Activated CD4-positive, CD25-positive, alpha-beta regulatory T cell treated with anti-CD3 and anti-CD28 coated beads, Interleukin-2, amount 50 U/mL, for 72 hours (primary cell): ENCODE measurements around the gene FITM1.

Source experiments
- DNase-seq: peaks from one replicate; pipeline ENCODE4 v3.0.0; 2021

Gene FITM1

DNA sequence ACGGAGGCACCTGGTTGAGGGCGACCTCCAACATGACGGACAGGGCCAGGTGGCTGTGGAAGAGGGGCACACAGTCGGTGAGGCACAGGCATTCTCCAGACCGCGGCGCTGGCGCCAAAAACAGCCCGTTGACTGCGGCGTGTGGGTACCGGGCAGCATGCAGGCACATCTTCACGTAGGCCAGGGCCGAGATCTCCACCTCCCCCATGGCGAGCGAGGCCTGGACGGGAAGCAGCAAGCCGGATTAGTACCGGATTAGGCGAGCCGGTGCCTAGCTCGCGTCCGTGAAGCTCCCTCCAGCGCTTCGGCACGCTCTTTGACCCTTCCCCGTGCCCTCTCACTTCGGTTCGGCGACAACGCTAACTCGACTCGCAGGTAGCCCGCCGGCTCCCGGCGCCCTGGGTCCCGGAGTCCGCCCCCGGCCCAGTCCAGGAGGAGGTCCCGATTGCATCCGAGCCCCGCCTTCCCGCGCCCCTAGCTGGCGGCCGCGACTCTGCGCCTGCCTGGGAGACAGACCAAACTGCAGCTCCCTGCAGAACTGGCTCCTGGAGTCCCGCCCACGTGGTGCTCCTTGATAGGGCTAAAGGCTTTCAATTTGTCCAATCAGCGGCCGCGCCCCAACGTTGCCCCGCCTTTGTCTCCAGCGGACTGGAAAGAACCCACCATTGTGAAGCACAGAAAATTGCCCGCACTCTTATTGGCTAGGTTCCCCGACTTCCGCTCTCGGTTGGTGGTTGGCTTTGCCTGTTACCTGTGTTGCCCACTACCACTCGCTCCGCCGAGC, 10.8 kb downstream of the FITM1 start, which contains the start of gene EMC9:
EMC9 (minus strand) TSS at position 495 of the 784 bp plus-strand sequence; CDS start at position 208, 287 bp downstream.
- peak; percentile 98 for DNase-seq

DNA sequence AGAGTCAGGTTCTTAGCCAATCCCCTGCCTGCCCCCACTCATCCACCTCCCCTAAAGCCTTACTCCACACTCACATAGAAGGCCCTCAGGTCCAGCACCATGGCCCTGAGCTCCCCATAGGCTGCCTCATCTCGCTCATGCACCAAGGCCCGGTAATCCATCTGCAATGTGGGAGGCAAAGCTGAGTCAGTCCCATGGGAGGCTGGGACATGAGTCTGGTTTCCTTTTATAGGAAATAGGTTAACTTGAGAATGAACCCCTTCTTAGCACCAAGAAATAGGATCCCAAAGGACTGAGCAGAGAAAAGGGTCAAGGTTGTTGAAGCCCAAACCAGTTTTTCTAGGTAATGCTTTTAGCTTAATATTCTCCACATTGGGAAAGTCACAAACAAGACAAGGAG, 13.1 kb downstream of the FITM1 start:
- no peak for DNase-seq

DNA sequence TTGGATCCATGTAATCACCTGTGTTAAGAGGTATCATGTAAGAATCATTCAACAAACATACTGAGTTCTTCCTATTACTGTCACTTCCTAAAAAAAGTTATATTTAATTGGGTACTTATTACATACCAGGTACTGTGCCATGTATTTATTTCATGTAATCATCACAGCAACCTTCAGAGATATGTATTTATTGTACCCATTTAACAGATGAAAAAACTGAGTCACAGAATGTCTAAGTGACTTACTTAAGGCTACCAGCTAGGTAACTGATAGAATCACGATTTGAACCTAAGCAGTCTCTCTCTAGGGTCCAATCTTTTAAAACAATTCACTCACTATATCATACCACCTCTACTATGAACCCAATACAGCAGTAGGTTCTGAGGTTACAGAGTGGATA, 14.0 kb downstream of the FITM1 start:
- no peak for DNase-seq

DNA sequence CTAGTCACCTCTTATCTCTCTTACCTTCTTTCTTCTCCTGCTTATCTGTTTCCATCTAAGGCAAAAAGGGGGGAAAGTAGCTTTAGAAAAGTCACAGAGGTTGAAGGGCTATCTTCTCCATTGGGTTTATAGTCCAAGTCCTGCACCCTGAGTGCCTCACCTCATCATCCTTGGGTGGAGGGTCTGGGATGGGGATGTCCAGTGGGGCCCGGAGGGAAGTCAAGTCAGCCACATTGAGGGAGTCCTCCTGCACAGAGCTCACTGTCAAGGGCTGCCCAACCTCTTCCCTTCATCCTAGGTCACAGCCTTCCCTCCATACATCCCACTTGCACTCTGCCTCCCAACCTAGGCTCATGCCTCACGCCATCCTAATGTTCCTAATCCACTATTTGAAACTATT, 14.8 kb downstream of the FITM1 start:
- DNase-seq = no peak

DNA sequence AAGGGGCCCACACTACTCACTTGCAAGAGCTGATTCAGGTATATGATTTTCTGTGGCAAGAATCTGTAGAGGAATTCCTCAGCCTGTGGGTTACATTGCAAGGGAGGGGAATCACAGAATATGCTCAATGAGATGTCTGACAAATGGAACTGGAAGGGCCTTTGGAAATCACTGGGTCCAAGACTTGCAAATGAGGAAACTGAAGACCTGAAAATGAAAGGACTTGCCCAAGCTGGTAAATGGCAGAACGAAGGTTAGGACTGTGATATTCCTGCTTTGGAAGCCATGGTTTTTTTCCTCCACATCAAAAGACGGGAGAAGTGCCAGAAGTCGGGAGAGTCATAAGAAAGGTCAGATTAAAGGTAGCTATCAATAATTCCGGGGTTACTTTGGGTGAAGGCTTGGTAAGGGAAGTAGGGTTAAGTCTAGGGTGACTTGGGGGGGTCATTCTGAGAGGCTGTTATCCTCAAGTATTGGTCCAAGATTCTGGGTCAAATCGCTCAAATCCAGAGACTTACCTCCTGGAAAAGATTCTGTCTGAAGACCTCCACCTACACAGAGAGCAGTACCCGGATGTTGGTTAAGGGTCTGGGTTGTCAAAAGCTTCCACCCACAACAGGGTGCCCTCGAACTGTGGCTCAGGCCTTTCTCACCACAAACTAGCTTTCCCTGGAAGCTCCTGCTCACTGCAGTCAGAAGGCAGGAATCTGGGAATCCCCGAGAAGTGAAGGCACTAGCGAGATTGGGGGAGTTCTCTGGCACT, 15.4 kb downstream of the FITM1 start:
- DNase-seq = no peak

DNA sequence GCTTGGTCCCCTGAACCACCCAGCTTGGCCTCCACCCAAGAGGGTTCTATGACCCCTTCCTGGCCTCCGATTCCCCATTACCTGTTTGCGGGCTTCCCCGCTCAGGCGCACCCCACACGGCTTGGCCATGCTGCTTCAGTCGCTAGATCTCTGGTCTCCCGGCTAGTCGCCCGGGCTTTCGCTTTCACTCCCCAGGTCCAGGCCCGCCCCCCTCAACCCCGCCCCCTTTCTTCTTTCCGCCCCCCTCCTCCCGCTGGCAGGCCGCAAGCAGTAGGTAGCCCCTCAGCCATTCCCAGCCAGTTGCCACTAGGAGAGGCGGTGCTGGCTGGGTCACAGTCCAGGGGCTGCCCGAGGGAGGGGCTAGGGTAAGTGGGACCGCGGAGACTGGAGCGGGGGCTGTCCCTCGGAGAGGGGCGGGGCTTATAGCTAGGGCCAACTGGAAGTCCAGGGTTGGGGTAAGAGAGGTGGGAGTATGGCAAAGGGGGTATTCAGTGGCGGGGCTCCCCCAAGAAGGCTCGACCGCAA, 16.1 kb downstream of the FITM1 start, which contains the start of gene PSME2:
PSME2 (minus strand) TSS at position 158 of the 525 bp plus-strand sequence; CDS start at position 129, 29 bp downstream.
- DNase-seq = peak; percentile 86

DNA sequence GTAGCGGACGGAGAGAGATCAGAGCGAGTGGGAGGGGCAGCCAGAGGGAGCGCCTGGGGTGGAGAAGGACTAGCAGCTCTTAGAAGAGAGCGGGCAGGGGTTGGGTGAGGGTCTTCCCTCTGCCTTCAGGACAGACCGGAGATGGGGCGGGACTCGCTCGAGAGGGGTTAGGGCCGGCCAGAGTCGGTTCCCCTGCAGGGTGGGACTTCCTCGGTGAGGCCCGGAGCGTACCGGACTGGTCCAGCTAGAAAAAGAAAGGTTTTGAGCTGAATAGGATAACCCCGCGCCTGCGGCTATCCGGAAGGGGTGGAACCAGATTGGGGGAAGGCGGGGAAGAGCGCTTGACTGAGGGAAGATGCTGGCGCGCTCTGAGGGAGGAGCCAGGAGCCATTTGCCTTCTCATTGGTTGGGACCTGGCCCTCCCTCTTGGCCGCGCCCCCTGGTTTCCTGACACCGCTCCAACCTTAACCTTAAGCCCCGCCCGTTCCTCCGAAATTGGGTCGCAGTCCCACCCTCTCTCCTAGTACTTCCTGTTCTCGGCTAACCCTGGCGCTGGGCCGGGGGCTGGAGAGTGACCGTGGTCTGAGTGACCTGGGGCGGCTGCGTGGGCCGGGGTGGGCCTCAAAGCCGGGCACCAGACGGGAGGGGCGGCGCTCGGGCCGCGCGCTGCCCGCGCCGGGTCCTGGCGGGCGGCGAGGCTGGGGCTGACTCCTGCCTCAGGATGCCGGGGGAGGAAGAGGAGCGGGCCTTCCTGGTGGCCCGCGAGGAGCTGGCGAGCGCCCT, 16.7 kb downstream of the FITM1 start, which contains the start of gene RNF31:
RNF31 (plus strand) TSS at position 521 of the 783 bp plus-strand sequence; CDS start at position 722, 201 bp downstream.
- DNase-seq = peak; percentile 96

DNA sequence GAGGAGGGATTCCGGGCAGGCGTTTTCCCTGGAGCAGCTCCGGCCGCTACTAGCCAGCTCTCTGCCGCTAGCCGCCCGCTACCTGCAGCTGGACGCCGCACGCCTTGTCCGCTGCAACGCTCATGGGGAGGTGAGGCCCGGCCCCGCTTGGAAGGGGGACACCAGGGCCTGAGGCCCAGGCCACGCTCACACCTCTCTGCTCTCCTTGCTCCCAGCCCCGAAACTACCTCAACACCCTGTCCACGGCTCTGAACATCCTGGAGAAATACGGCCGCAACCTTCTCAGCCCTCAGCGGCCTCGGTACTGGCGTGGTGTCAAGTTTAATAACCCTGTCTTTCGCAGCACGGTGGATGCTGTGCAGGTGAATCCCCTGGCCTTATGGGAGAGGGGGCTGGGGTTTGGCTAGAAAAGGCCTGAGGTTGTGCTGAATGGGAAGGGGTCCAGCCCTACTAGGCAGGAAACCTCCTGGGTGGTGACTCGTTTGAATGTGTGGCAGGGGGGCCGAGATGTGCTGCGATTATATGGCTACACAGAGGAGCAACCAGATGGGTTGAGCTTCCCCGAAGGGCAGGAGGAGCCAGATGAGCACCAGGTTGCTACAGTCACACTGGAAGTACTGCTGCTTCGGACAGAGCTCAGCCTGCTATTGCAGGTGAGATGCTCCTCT, 17.4 kb downstream of the FITM1 start:
- DNase-seq = no peak

DNA sequence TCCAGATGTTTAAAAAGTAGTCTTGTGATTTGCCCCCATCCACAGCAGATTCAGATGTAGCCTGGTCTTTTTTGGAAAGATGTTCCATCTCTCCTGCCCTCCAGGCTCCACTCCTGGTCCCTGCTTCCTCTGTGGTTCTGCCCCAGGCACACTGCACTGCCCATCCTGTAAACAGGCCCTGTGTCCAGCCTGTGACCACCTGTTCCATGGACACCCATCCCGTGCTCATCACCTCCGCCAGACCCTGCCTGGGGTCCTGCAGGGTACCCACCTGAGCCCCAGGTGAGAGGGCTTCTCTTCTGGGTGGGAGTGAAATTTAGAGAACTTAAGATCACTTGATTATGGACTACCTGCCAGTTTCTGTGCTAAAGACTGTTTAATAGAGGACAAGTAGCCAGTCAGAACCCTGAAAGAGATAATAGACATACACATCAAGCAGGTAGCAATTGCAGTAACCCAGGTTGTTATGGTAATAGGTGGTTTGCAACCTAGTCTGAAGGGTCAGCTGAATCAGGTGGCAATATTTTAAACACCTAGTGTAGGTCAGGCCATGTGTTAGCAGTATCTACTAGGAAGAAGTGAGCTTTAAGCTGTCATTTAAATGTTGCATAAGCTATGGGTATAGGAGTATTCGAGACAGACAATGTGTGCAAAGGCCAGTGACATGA, 19.0 kb downstream of the FITM1 start:
- DNase-seq = no peak

DNA sequence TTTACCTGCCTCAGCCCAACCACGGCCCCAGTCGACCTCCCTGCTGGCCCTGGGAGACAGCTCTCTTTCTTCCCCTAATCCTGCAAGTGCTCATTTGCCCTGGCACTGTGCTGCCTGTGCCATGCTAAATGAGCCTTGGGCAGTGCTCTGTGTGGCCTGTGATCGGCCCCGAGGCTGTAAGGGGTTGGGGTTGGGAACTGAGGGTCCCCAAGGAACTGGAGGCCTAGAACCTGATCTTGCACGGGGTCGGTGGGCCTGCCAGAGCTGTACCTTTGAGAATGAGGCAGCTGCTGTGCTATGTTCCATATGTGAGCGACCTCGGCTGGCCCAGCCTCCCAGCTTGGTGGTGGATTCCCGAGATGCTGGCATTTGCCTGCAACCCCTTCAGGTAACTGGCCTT, 19.6 kb downstream of the FITM1 start:
- DNase-seq = no peak

DNA sequence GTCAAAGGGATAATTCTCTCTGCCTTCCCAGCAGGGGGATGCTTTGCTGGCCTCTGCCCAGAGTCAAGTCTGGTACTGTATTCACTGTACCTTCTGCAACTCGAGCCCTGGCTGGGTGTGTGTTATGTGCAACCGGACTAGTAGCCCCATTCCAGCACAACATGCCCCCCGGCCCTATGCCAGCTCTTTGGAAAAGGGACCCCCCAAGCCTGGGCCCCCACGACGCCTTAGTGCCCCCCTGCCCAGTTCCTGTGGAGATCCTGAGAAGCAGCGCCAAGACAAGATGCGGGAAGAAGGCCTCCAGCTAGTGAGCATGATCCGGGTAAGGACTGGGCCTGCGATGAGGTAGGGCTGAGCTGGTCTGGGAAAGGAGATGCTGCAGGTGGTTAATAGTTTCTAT, 20.1 kb downstream of the FITM1 start:
- no peak for DNase-seq

DNA sequence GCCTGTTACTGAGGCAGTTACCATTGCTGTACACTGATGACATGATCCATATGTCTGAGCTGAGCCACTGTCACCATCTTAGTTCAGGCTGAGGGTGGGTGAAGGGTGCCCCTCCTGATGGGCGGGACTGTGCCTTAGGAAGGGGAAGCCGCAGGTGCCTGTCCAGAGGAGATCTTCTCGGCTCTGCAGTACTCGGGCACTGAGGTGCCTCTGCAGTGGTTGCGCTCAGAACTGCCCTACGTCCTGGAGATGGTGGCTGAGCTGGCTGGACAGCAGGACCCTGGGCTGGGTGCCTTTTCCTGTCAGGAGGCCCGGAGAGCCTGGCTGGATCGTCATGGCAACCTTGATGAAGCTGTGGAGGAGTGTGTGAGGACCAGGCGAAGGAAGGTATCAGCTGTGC, 20.5 kb downstream of the FITM1 start:
- DNase-seq = no peak

DNA sequence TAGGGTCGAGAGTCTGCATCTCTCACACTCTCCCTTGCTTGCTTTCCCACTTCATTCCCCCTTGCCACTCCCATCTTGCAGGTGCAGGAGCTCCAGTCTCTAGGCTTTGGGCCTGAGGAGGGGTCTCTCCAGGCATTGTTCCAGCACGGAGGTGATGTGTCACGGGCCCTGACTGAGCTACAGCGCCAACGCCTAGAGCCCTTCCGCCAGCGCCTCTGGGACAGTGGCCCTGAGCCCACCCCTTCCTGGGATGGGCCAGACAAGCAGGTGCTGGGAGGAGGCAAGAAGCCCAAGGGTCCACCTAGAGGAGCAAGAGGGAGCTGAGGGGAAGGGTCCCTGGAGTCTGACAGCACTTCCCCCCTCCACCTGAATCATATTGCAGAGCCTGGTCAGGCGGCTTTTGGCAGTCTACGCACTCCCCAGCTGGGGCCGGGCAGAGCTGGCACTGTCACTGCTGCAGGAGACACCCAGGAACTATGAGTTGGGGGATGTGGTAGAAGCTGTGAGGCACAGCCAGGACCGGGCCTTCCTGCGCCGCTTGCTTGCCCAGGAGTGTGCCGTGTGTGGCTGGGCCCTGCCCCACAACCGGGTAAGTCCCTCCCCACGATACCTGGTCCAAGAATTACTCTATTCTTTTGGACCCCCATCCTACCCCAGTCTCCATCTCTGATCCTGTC, 21.1 kb downstream of the FITM1 start:
- no peak for DNase-seq

DNA sequence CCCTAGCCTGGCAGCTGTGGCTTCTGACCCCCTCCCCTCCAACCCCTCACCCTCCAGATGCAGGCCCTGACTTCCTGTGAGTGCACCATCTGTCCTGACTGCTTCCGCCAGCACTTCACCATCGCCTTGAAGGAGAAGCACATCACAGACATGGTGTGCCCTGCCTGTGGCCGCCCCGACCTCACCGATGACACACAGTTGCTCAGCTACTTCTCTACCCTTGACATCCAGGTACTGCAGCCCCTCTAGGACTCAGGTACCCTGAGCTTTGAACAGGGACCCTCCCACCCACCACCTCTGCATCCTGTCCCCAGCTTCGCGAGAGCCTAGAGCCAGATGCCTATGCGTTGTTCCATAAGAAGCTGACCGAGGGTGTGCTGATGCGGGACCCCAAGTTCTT, 24.6 kb downstream of the FITM1 start:
- DNase-seq = no peak

DNA sequence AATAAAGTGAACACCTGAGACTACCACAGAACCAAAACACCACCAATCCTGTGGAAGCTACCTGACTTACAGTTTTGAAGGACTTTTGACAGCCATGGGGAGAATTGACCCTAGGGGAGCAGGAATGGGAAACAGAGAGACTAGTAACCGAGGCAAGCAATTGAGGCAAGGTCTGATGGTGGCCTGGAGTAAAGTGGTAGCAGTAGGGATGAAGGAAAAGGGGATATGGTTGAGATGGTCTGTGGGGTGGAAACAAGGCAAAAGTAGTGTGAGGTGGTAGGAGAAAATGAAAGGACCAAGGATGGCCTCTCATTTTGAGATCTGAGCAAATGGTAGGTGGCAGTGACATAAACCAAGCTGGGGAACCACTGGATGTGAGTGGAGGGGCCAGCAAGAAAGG, 26.4 kb downstream of the FITM1 start:
- no peak for DNase-seq

DNA sequence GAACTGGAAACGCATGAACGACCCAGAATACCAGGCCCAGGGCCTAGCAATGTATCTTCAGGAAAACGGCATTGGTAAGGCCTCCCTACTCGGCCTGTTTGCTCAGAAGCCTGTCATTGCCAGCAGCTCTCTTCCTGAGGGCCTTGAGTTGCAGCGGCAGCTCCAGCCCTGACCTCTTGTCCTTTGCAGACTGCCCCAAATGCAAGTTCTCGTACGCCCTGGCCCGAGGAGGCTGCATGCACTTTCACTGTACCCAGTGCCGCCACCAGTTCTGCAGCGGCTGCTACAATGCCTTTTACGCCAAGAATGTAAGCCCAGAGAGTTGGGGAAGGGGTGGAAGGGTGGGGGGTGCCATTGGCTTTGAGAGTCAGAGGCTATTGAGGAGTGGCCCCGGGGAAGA, 26.9 kb downstream of the FITM1 start:
- no peak for DNase-seq

DNA sequence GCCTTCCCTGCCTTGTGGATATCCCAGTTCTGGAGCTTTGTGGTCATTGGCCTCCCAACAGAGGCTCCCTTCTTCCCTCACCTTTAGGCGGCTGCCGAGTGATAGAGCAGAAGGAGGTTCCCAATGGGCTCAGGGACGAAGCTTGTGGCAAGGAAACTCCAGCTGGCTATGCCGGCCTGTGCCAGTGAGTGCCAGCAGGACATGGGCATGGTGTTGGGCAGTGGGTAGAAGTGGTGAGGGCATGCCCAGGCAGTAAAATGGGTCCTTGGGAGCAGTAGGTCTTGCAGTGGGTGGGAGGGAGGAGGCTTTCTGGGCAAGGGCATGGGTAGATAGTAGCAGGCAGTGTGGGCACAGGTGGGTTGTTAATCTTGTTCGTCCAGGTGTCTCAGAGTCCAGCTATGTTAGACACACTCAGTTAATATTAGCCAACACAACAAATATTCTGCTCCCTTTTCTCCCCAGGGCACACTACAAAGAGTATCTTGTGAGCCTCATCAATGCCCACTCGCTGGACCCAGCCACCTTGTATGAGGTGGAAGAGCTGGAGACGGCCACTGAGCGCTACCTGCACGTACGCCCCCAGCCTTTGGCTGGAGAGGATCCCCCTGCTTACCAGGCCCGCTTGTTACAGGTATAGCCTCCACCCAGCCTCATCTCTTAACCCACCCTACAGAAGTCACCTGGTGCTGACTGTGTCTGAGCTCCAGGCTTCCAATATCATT, 29.5 kb downstream of the FITM1 start:
- no peak for DNase-seq

DNA sequence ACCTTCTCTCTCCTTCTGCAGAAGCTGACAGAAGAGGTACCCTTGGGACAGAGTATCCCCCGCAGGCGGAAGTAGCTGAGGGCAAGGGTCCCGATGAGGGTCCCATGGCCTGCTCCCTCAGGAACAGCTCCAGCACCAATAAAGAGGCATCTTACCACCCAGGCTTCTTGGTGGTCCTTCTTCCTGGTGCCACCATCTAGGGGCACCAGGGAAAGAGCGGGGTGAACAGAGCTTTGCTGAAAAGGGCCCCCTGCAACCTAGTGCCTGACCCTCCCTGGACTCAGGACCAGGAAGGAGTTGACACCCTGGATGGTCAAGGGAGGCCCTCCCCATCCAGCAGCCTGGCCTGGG, 30.0 kb downstream of the FITM1 start:
- no peak for DNase-seq

DNA sequence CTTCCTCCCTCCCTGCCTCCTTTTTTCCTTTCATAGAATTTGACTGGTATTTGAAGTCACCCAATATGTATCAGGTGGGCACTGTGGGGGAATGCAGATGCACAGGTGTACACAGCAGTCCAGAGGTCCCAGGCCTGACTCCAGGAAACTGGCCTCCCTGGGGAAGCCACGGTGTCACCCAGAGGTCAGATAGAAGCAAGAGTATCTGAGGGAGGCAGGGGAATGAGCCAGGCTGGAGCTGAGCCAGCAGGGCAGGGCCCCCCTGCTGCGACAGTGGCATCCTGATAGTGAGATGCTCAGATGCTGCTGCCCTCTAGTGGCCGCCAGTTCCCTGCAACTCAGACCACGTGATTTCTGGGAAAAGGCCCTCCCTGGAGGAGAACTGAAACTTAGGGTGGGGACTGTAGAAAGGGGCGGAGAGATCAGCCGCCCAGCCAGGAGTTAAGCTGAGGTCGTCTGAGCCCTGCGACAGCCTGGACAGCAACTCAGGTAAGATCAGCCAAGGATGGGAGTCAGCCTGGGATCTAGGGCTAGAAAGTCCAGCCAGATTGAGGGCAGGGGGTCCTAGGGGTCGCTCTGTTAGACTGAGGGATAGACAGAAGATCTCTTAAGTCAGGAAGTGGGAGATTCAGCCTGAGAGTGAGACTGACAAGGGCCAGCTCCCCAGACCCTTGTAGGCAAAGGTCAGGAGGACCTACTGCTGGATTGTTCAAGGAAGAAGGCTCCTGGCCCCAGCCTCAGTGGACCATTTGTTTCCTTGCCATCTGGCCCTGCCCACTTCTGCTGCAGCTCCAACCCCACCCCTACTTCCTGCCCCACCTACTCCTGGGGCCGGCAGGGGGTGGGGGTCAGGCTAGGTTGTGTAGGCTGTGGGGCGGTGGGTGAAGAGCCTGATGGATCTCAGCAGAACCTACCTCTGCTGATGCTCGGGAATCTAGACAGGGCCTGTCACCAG, 30.7 kb downstream of the FITM1 start, which contains the start of gene IRF9:
IRF9 (plus strand) TSS at position 416 of the 955 bp plus-strand sequence. CDS start 880 bp downstream, outside the sequence.
- DNase-seq = peak; percentile 98
